GM21619 (cell line): Measurements from ENCODE around the gene MAST3.
"Not testable (repeated sequence)": the region's sequence is repeated elsewhere in the genome, so short reads cannot be mapped to it uniquely, and the experiment has no call there.

Experiments
- ATAC-seq: cut with Tn5 transposase; IDR thresholded peaks from one replicate; pipeline ENCODE4 v1.9.1; 2021; ENCODE audit not compliant: unreplicated experiment

MAST3 gene

DNA sequence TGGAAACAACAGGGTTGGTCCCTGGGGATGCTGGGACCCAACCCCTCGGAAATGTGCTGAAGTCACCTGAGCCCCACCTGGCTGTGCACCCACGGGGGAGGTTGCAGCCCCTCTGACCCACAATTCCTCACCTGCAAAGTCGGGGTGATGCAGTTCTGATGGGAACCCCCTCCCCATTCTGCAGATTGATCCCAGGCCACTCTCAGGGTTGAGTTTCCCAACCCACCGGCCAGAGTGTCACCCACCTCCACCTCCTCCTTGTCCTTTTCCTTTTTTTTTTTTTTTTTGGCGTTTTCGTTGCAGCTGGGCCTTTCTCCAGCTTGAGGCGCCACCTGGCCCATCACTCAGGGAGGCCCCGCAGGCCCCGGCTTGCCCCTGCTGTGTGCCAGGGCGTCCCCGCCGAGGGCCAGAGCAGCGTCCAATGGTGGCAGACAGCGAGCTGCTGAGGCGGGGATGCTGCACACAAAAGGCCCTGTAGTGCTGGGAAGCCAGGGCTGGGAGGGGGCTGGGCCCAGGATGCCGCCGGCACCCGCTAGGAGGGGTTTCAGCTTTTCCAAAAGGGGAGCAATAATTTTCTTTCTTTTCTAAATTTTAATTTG, 60.0 kb downstream of the MAST3 start:
- no peak for ATAC-seq

- ATAC-seq = no peak
These were observed 60.9 kb downstream of the MAST3 start for GRCh38 chr19:18158467-18158866.

DNA sequence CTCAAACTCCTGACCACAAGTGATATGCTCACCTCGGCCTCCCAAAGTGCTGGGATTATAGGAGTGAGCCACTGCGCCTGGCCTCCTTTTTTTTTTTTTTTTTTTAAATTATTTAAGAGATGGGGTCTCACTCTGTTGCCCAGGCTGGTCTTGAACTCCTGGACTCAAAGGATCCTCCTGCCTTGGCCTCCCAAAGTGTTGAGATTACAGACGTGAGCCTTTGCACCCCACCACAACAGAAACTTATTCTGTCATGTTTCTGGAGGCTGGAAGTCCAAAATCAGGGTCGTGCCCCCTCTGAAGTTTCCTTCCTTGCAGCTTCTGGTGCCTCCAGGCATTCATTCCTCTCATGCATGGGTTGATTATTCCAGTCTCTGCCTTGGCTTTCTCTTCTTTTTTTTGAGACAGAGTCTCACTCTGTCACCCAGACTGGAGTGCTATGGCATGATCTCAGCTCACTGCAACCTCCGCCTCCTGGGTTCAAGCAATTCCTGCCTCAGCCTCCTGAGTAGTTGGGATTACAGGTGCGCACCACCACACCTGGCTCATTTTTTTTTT, 61.6 kb downstream of the MAST3 start:
- not testable (repeated sequence) for ATAC-seq

DNA sequence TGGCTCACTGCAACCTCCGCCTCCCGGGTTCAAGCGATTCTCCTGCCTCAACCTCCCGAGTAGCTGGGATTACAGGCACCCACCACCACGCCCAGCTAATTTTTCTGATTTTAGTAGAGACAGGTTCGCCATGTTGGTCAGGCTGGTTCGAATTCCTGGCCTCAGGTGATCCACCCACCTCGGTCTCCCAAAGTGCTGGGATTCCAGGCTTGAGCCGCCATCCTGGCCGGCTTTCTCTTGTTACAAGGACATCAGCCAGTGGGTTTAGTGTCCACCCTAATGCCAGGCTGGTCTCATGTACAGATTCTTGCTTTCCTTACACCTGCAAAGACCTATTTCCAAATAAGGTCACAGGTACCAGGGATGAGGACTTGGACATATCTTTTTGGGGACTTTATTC, 62.2 kb downstream of the MAST3 start:
- no peak for ATAC-seq

- no peak for ATAC-seq
These were observed 63.0 kb downstream of the MAST3 start for GRCh38 chr19:18160493-18160970.

DNA sequence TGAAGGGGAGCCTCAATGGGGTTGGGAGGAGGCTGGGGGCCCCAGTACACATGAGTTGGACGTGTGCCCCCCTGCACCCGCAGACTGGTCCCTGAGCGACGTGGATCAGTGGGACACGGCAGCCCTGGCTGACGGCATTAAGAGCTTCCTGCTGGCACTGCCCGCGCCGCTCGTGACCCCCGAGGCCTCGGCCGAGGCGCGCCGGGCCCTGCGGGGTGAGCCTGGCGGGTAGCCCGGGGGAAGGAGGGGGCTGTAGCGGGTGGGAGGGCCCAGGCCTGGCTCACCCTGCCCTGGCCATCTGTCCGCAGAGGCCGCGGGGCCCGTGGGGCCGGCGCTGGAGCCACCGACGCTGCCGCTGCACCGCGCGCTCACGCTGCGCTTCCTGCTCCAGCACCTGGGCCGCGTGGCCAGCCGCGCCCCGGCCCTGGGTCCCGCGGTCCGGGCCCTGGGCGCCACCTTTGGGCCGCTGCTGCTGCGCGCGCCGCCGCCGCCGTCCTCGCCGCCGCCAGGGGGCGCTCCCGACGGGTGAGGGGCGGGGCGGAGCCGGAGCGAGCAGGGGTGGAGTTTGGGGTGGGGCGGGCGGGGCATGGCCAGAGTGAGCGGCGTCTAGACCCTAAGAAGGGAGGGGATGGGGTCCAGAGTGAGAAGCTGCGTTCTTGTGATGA, 63.5 kb downstream of the MAST3 start:
- ATAC-seq = no peak

GRCh38 chr19:18161636-18162002, 64.0 kb downstream of the MAST3 start:
- ATAC-seq = no peak

- ATAC-seq = no peak
These were observed 66.5 kb downstream of the MAST3 start for GRCh38 chr19:18164072-18164471.

DNA sequence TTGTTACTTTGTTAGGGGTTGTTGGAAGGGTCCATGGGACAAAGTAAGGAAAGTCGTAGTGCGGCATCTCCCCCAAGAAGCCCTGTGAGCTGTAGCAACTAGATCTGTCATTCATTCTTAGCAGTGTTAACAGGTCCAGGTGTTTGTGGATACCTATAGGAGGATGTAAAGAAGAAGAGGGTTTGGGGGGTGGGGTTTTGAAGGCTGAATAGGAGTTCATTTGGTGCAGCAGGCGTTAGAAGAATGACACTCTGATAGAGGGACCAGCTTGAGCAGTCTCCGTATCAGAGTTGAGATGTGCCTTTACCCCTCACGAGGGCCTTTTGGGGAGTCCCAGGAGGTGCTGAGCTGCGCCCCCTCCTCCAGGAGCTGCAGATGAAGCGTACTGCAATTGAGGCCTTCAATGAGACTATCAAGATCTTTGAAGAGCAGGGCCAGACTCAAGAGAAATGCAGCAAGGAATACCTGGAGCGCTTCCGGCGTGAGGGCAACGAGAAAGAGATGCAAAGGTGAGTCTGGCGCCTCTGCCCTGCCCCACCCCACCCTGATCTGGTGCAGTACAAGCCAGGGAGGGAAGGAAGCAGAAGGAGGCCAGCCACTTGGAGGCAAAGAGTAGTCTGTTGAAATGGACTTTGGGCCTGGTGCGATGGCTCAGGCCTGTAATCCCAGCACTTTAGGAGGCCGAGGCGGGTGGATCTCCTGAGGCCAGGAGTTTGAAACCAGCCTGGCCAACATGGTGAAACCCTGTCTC, 68.4 kb downstream of the MAST3 start:
- no peak for ATAC-seq

- ATAC-seq = no peak
These were observed 69.4 kb downstream of the MAST3 start for GRCh38 chr19:18167011-18167410.

DNA sequence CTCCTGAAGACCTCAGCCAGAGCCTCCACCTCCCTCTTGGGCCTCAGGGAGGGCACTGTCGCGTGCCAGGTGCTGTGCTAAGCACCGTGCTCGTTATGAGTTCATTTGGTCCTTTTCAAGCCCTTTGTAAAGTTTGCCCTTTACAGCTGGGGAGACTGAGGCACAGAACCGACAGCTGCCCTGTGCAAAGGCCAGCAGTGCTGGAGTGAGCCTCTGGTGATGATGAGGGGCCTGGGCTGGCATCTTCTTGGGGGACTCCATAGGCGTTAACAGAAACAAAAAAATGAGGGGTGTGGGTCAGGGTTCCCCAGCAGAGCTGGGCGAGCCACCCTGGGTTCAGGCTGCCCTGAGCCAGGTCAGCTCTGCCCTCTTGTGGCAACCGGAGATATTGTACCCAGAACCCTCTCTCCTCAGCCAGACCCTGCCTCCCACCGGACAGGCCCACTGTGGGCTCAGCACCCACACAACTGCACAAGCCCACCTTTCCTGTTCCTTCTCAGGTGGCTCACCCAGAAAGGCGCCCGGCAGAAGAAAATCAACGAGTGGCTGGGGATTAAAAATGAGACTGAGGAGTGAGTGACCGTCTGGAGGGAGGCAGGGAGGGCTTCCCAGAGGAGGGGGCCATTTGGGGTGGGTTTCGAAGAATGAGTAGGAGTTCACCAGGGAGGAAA, 70.5 kb downstream of the MAST3 start:
- no peak for ATAC-seq

- no peak for ATAC-seq
These were observed 71.2 kb downstream of the MAST3 start for GRCh38 chr19:18168673-18169381.

DNA sequence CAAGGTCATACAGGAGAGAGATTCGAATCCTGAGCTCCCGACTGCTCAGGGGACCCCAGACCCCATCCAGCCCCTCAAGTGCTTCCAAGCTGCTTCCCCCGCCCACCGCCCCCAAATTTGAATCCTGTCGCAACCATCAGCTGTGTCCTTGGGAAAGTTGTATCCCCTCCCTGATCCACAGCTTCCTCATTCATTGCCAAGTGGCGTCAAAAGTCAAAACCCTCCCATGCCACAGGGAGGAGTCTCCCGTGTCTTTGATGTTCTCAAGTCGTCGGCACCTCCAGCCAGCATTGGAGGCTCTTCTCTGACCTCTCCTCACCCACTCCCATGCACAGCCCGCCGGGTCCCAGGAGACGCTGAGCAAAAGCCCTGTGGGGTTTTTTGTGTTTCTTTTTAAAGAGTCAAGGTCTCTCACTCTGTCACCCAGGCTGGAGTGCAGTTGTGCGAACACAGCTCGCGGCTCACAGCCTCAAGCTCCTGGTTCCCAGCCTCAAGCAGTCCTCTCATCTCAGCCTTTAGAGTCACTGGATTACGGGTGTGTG, 73.2 kb downstream of the MAST3 start:
- no peak for ATAC-seq

- no peak for ATAC-seq
These were observed 74.2 kb downstream of the MAST3 start for GRCh38 chr19:18171605-18172327.

- no peak for ATAC-seq
These were observed 74.9 kb downstream of the MAST3 start for GRCh38 chr19:18172331-18173053.

GRCh38 chr19:18173054-18173571, 75.5 kb downstream of the MAST3 start:
- peak; percentile 3 for ATAC-seq

DNA sequence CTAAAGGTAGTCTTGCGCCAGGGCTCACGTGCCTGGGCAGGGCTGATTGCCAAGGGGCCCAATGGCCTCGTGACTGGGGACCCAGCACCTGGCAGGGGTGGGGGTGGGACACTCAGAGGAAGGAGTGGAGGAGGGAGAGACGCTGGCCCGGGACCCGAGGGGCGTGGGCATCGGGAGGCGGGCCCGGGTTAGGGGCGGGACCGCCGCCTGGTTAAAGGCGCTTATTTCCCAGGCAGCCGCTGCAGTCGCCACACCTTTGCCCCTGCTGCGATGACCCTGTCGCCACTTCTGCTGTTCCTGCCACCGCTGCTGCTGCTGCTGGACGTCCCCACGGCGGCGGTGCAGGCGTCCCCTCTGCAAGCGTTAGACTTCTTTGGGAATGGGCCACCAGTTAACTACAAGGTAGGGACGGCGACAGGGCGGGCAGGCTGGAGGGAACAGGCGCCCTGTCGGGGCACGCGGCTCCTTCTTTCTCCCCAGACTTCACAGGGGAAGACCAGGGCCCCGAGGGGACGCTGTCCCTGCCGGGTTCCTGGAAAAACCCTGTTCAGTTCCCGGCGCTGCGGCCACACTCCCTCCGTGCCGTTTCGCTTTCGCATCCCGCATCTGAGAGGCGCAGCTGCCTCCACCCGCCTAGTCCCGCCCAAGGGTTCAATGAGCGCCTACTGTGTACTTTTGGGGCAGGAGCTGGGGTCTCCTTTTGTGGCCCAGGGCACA, 76.2 kb downstream of the MAST3 start, which contains the start of gene IFI30:
Gene IFI30, plus strand, starts transcription at position 242 of the 717 bp plus-strand sequence. Its CDS starts 29 bp downstream, at position 271.
- ATAC-seq = peak; percentile 30

DNA sequence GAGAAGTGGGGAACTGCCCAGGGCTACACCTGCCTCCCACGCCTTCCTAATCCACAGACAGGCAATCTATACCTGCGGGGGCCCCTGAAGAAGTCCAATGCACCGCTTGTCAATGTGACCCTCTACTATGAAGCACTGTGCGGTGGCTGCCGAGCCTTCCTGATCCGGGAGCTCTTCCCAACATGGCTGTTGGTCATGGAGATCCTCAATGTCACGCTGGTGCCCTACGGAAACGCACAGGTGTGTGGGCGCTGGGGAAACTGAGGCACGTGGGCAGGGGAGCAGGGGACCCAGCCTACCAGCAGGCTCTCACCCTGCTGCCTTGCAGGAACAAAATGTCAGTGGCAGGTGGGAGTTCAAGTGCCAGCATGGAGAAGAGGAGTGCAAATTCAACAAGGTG, 77.4 kb downstream of the MAST3 start:
- no peak for ATAC-seq
